ENCODE data around the gene VPS37C.

DNA sequence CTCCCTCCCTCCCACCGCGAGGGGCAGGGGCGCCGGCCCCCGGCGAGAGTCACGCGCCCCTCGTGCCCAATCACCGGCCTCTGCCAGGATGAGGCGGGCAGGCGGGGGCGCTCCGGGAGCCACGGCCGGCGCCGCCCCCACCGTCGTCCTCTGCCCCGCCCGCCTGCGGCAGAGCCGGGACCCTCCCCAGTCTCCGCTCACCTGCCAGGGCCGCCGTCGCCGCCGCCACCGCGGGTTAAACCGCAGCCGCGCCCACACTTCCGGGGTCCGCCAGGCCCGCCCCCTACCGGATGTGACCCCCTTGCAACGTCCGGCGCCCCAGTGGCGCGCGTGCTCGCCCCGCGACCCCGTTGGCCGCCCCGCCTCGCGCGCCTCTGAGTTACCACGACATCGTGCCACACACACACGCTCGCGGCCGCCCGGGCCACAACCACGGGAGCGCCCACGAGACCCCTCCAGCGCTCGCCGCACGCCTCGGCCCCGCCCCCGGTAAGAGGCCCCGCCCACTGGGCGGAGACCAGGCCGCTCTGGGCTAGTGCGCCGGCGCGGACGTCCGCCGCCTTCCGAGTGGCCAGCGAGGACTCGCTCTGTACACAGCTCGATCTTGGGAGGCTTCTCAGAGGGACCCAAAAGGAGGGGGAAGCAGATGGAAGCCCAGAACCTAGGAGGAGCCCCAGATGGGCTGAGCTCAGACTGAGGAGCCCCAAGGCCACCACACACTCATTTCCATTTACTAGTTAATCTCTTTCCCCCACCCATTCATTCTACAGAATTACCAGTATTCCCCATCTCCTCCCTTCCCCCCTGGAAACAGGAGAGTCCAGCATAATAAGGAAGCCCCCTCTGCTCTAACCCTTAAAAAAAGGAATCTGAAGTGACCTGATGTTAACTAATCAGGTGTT, at the start of gene VPS37C:
- TF ChIP-seq, protein P1, sequence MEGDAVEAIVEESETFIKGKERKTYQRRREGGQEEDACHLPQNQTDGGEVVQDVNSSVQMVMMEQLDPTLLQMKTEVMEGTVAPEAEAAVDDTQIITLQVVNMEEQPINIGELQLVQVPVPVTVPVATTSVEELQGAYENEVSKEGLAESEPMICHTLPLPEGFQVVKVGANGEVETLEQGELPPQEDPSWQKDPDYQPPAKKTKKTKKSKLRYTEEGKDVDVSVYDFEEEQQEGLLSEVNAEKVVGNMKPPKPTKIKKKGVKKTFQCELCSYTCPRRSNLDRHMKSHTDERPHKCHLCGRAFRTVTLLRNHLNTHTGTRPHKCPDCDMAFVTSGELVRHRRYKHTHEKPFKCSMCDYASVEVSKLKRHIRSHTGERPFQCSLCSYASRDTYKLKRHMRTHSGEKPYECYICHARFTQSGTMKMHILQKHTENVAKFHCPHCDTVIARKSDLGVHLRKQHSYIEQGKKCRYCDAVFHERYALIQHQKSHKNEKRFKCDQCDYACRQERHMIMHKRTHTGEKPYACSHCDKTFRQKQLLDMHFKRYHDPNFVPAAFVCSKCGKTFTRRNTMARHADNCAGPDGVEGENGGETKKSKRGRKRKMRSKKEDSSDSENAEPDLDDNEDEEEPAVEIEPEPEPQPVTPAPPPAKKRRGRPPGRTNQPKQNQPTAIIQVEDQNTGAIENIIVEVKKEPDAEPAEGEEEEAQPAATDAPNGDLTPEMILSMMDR (IDR thresholded peaks at IDR 0.05), result peak; percentile 26
- no peak for TF ChIP-seq ZFX (IDR thresholded peaks at IDR 0.05; ENCODE audit: borderline replicate concordance)

Measured in 22Rv1 (cell line).